Upper lobe of left lung (tissue), 4 donors: ENCODE measurements around the gene LRIT2.
"Not testable (repeated sequence)": the region's sequence is repeated elsewhere in the genome, so short reads cannot be mapped to it uniquely, and the experiment has no call there.

Experiments used
- CTCF ChIP-seq, 6 experiments: fragments of 450-650 bp in 4 of 6; fragments of 200-600 bp in 2 of 6; sonication (generic) in 2 of 6; IDR thresholded peaks; one replicate each; pipeline ENCODE4 v1.5.1; 2016 to 2019; ENCODE audit warnings: antibody characterized with exemption in 6 of 6
- EP300 ChIP-seq, 4 donors: sonication (generic); formaldehyde crosslinking; IDR thresholded peaks; one replicate each; pipeline ENCODE4 v1.5.1; 2017; ENCODE audit warnings: antibody characterized with exemption in 4 of 4, control low read depth in 2 of 4
- POLR2AphosphoS5 ChIP-seq, 2 donors: sonication (generic); formaldehyde crosslinking; IDR thresholded peaks; one replicate each; pipeline ENCODE4 v1.5.1; 2017; ENCODE audit warnings: antibody characterized with exemption in 2 of 2

- not testable (repeated sequence) for TF ChIP-seq CTCF, POLR2AphosphoS5, EP300 (IDR thresholded peaks at IDR 0.05)
Observed at GRCh38 chr10:84171700-84172466, 53.5 kb downstream of the LRIT2 start.
